Stimulated activated naive B cell treated with anti-CD40 and anti-IgM and Interleukin-4, amounts not matched to agents 10 μg/mL and 1 μg/mL and 100 μg/mL, for 72 hours (primary cell): ENCODE results near the gene S100A7.
"Not testable (repeated sequence)": the region's sequence is repeated elsewhere in the genome, so short reads cannot be mapped to it uniquely, and the experiment has no call there.

Experiments
- ATAC-seq, 2 donors: fragments of 150-1000 bp; cut with Tn5 transposase; replicated peaks; 2 replicates each; pipeline ENCODE4 v1.10.0; 2021; ENCODE audit warnings: moderate library complexity in 1 of 2
- DNase-seq: peaks from one replicate; pipeline ENCODE4 v3.0.0; 2021
- H3K27ac Mint-ChIP-seq: one replicate; pipeline ENCODE4 v1.8.0; 2022; ENCODE audit warnings: mild to moderate bottlenecking, mixed read lengths
- H3K27me3 Mint-ChIP-seq, 2 donors: one replicate each; pipeline ENCODE4 v1.8.0; 2022; ENCODE audit warnings: mixed read lengths in 2 of 2
- H3K36me3 Mint-ChIP-seq, 2 donors: one replicate each; pipeline ENCODE4 v1.8.0; 2022; ENCODE audit warnings: mixed read lengths in 2 of 2, mild to moderate bottlenecking in 1 of 2
- H3K4me1 Mint-ChIP-seq, 2 donors: one replicate each; pipeline ENCODE4 v1.8.0; 2022; ENCODE audit warnings: mixed read lengths in 2 of 2, mild to moderate bottlenecking in 1 of 2
- H3K4me3 Mint-ChIP-seq, 2 donors: one replicate each; pipeline ENCODE4 v1.8.0; 2022; ENCODE audit warnings: mild to moderate bottlenecking in 2 of 2, mixed read lengths in 2 of 2, moderate library complexity in 1 of 2
- H3K9me3 Mint-ChIP-seq, 2 donors: one replicate each; pipeline ENCODE4 v1.8.0; 2022; ENCODE audit warnings: mixed read lengths in 2 of 2, mild to moderate bottlenecking in 1 of 2

Gene S100A7

GRCh38 chr1:153431002-153431401, 29.4 kb downstream of the S100A7 start:
- Mint-ChIP-seq H3K27ac (no peak overlapping the region), H3K9me3 (no peaks in the 10 kb centered on the region), H3K27me3 (peaks cover 18 to 59% of the 10 kb centered on the region in 2 donors), H3K4me3 (no peak overlapping the region), H3K36me3 (no peaks in the 10 kb centered on the region), H3K4me1 (no peaks in the 10 kb centered on the region)
- no peak for DNase-seq
- ATAC-seq: no peak

GRCh38 chr1:153430561-153430960, 29.9 kb downstream of the S100A7 start:
- no peaks in the 10 kb centered on the region for H3K4me1 Mint-ChIP-seq
- no peak for DNase-seq
- H3K27me3 Mint-ChIP-seq: peaks cover 21 to 55% of the 10 kb centered on the region in 2 donors
- no peak for ATAC-seq
- no peak overlapping the region for H3K4me3 Mint-ChIP-seq
- no peaks in the 10 kb centered on the region for H3K36me3 Mint-ChIP-seq
- H3K27ac Mint-ChIP-seq: no peak overlapping the region
- H3K9me3 Mint-ChIP-seq: no peaks in the 10 kb centered on the region

GRCh38 chr1:153430166-153430553, 30.3 kb downstream of the S100A7 start:
- H3K4me3 Mint-ChIP-seq: no peak overlapping the region
- no peak overlapping the region for H3K27ac Mint-ChIP-seq
- no peaks in the 10 kb centered on the region for H3K36me3 Mint-ChIP-seq
- DNase-seq: no peak
- H3K4me1 Mint-ChIP-seq: no peaks in the 10 kb centered on the region
- H3K9me3 Mint-ChIP-seq: no peaks in the 10 kb centered on the region
- peaks cover 24 to 53% of the 10 kb centered on the region in 2 donors for H3K27me3 Mint-ChIP-seq
- no peak for ATAC-seq

GRCh38 chr1:153429266-153430165, 30.9 kb downstream of the S100A7 start:
- Mint-ChIP-seq H3K4me3 (no peak overlapping the region), H3K27ac (no peak overlapping the region), H3K27me3 (peaks cover 24 to 47% of the 10 kb centered on the region in 2 donors), H3K4me1 (no peaks in the 10 kb centered on the region), H3K9me3 (no peaks in the 10 kb centered on the region), H3K36me3 (no peaks in the 10 kb centered on the region)
- no peak for DNase-seq
- no peak for ATAC-seq

- Mint-ChIP-seq H3K27ac (no peak overlapping the region), H3K4me1 (no peaks in the 10 kb centered on the region), H3K36me3 (no peaks in the 10 kb centered on the region), H3K9me3 (no peaks in the 10 kb centered on the region), H3K4me3 (no peak overlapping the region), H3K27me3 (peaks cover 27 to 46% of the 10 kb centered on the region in 2 donors)
- no peak for ATAC-seq
- no peak for DNase-seq
Measured at GRCh38 chr1:153428791-153429190, 31.7 kb downstream of the S100A7 start.

- Mint-ChIP-seq H3K9me3 (no peaks in the 10 kb centered on the region), H3K27me3 (peaks cover 29 to 44% of the 10 kb centered on the region in 2 donors), H3K27ac (no peak overlapping the region), H3K36me3 (no peaks in the 10 kb centered on the region), H3K4me1 (no peaks in the 10 kb centered on the region), H3K4me3 (no peak overlapping the region)
- no peak for ATAC-seq
- no peak for DNase-seq
Measured at GRCh38 chr1:153428073-153428638, 32.3 kb downstream of the S100A7 start.

GRCh38 chr1:153426809-153427208, 33.6 kb downstream of the S100A7 start:
- peaks cover 22 to 35% of the 10 kb centered on the region in 2 donors for H3K27me3 Mint-ChIP-seq
- no peaks in the 10 kb centered on the region for H3K9me3 Mint-ChIP-seq
- ATAC-seq: no peak
- no peak overlapping the region for H3K4me3 Mint-ChIP-seq
- H3K4me1 Mint-ChIP-seq: no peaks in the 10 kb centered on the region
- DNase-seq: no peak
- no peak overlapping the region for H3K27ac Mint-ChIP-seq
- H3K36me3 Mint-ChIP-seq: no peaks in the 10 kb centered on the region

DNA sequence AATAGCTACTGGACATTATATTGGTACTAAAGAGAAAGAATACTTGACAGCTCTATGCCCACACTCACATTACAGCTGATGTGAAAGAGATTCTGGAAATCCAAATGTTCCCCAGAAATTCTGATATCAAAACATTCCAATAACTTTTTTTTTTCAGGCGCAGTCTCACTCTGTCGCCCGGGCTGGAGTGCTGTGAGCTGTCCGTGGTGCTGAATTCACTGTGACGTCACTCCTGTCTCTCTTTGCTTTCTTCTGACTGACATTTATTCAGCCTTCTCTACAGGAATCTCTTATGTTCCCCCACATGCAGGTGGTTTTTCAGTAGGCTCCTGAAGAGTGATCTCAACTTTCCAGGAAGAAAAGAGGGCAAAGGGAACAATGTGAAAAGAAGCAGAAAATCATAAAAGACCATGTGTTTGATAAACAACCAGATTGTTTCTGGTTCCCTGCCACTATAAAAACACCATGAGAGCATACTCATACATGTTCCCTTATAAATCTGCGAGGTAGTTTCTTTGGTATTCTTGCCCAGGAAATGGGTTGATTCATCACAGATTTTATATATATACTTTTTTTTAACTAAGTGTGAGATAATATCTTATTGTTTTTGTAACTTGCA, 37.9 kb downstream of the S100A7 start:
- H3K9me3 Mint-ChIP-seq: no peaks in the 10 kb centered on the region
- no peaks in the 10 kb centered on the region for H3K36me3 Mint-ChIP-seq
- no peaks in the 10 kb centered on the region for H3K4me1 Mint-ChIP-seq
- H3K27me3 Mint-ChIP-seq: peaks cover 35 to 40% of the 10 kb centered on the region in 2 donors
- no peak overlapping the region for H3K4me3 Mint-ChIP-seq
- ATAC-seq (no peak), DNase-seq (no peak)
- no peak overlapping the region for H3K27ac Mint-ChIP-seq

- no peak overlapping the region for H3K27ac Mint-ChIP-seq
- DNase-seq (no peak), ATAC-seq (no peak)
- H3K4me3 Mint-ChIP-seq: no peak overlapping the region
- peaks cover 0 to 2% of the 10 kb centered on the region in 2 donors for H3K36me3 Mint-ChIP-seq
- no peaks in the 10 kb centered on the region for H3K4me1 Mint-ChIP-seq
- H3K9me3 Mint-ChIP-seq: no peaks in the 10 kb centered on the region
- H3K27me3 Mint-ChIP-seq: peaks cover 36% of the 10 kb centered on the region in 2 donors
Measured at GRCh38 chr1:153420306-153420705, 40.1 kb downstream of the S100A7 start.

DNA sequence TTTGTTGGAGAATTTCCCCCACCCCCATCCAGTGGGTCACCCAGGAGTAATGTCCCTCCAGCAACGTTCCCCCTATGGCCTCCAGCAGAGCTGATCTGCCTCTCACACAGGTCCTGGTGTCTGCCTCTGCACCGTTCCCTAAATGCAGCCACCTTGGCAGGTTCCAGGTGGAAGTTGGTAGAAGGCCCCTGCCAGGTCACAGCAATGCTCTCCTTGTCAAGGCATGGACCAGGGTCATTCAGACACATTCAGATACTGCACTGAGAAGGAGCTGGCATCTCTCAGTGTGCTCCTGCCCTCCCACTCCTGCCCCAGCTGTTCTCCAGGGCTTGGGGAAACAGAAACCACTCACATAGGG, 41.0 kb downstream of the S100A7 start:
- not testable (repeated sequence) for DNase-seq, H3K36me3 Mint-ChIP-seq, ATAC-seq, H3K27ac Mint-ChIP-seq, H3K4me3 Mint-ChIP-seq, H3K4me1 Mint-ChIP-seq, H3K9me3 Mint-ChIP-seq
- peaks cover 34% of the 10 kb centered on the region in 2 donors for H3K27me3 Mint-ChIP-seq

DNA sequence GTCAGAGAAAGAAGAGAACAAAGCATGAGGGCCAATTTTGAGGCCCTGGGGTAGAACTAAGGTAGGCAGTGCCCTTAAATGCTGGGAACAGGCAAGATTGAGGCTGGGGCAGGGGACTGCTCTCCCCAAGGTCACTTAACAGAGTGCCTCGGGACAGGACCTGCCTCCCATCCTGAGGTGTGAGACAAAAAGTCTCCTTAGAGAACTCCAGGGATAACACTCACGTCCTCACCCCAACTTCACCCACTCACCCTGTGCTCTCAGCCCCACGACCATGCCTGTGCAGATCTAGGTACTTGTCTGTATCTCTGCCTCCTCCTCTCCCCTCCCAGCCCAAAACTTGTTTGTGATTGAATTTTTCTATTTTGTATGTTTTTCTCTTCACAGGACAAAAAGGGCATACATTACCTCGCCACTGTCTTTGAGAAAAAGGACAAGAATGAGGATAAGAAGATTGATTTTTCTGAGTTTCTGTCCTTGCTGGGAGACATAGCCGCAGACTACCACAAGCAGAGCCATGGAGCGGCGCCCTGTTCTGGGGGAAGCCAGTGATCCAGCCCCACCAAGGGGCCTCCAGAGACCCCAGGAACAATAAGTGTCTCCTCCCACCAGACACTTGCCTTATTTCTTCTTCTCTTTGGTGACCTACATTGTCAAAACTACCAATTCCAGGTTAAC, 41.6 kb downstream of the S100A7 start:
- H3K36me3 Mint-ChIP-seq, H3K9me3 Mint-ChIP-seq, H3K4me1 Mint-ChIP-seq, DNase-seq, H3K27ac Mint-ChIP-seq, H3K4me3 Mint-ChIP-seq, ATAC-seq: not testable (repeated sequence)
- peaks cover 30 to 33% of the 10 kb centered on the region in 2 donors for H3K27me3 Mint-ChIP-seq

DNA sequence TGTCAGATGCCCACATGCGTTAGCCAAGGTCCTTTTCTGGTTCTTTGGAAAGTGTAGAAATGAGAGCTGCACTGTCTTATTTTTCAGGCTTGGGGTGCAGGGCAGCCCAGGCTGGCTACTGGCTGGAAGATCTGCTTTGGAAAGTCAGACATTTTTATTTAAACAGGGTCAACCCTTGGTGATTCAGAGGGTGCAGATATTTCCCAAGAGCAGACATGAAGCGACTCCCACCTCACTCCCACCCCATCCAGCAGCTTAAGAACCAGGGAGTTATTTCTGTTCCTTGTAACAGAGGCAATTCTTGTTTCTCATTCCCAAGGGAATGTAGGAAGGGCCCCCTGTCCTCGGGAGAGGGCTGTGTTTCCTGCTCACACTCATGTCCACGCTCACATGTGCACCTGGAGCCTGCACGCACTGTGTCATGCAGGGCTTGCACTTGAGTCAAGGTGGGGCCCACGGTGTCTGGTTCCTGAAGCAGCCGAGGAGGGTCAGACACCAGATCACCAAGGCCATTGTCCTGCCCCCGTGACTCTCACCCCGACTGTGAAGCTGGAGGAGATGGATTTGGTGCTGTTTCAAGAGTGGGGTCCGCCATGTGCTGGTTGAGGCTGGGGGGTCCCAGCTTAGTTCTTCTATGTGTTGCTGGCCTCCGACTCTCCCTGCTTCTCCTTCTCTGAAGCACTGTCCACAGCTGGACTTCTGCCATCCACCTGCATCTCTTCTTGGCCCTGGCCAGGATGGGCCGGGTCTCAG, 43.1 kb downstream of the S100A7 start:
- no peak for ATAC-seq
- peaks cover 0 to 4% of the 10 kb centered on the region in 2 donors for H3K9me3 Mint-ChIP-seq

GRCh38 chr1:153415850-153416570, 44.4 kb downstream of the S100A7 start, which contains the start of gene S100A7A:
TSS of gene S100A7A (plus strand) at chr1:153416520. CDS start at chr1:153418083, 1,563 bp downstream.
- Mint-ChIP-seq H3K4me1 (no peaks in the 10 kb centered on the region), H3K36me3 (peaks cover 0 to 2% of the 10 kb centered on the region in 2 donors), H3K9me3 (peaks cover 0 to 7% of the 10 kb centered on the region in 2 donors), H3K4me3 (no peak within 1 kb of the TSS), H3K27ac (no peak within 1 kb of the TSS), H3K27me3 (peaks cover 25 to 28% of the 10 kb centered on the region in 2 donors)
- no peak for DNase-seq
- ATAC-seq: peak; percentile 54 to 57

More for the DNA sequence above, 43.1 kb downstream of the S100A7 start:
- Mint-ChIP-seq H3K4me3 (no peak overlapping the region), H3K36me3 (peaks cover 0 to 2% of the 10 kb centered on the region in 2 donors), H3K27ac (no peak overlapping the region), H3K27me3 (peaks cover 28 to 30% of the 10 kb centered on the region in 2 donors), H3K4me1 (no peaks in the 10 kb centered on the region)
- DNase-seq: no peak
